Erythroblast (primary cell): ENCODE results near the gene CACNA1B.

Experiments
- GATA1 ChIP-seq: IDR thresholded peaks from 2 replicates; pipeline ENCODE4 v1.6.1; 2011; ENCODE audit warnings: low read depth, mild to moderate bottlenecking, control low read depth, low read length, moderate library complexity
- POLR2A ChIP-seq: IDR thresholded peaks from 2 replicates; pipeline ENCODE4 v1.6.1; 2011; ENCODE audit warnings: mild to moderate bottlenecking, low read length

DNA sequence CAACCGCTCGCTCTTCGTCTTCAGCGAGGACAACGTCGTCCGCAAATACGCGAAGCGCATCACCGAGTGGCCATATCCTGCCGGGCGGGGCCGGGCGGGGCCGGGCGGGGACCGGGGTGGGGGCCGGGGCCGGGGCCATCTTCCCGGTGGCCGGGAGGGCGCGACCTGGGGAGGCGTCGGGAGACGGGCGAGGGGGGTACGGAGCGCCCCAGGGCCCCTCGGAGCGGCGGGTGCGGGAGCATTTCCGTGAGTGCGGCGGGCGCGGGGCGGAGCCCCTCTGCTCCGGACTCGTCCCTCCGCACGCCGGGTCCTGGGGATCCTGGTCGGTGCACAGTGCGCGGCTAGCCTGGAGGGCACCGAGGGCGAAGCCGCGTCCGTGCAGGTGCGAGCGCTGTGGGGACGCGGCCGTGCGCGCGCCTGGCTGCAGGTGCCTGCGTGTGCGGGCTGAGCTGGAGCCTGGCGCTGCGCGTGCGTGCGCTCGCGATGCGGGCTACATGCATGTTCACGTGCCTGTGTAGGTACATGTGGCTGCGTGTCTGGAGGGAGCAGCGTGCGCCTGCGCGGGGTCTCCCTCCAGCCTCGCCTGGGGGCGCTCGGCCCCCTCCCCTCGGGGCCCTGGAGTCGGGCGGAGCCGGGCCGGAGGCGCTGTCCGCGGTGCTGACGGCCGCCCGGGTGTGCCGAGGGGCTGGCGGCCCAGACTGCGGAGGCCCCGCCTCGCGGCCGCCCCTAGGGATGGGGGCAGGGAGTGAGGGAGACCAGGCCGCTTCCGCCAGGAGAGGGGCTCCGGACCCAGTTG is 762 bp downstream of the CACNA1B start:
- TF ChIP-seq POLR2A (no peak), GATA1 (no peak)
